Measurements from ENCODE around the gene PRPF40B. TPM values are rescaled to one million over a fixed set of nuclear protein-coding genes. Genes with fewer than 3 reads are reported as not detected.

Gene PRPF40B
- total and polyA plus RNA-seq, 2 of the 13 experiments (the other 11 are each of a cell fraction or from before 2014, with no cell fraction given): 5.0 to 7.8 TPM

DNA sequence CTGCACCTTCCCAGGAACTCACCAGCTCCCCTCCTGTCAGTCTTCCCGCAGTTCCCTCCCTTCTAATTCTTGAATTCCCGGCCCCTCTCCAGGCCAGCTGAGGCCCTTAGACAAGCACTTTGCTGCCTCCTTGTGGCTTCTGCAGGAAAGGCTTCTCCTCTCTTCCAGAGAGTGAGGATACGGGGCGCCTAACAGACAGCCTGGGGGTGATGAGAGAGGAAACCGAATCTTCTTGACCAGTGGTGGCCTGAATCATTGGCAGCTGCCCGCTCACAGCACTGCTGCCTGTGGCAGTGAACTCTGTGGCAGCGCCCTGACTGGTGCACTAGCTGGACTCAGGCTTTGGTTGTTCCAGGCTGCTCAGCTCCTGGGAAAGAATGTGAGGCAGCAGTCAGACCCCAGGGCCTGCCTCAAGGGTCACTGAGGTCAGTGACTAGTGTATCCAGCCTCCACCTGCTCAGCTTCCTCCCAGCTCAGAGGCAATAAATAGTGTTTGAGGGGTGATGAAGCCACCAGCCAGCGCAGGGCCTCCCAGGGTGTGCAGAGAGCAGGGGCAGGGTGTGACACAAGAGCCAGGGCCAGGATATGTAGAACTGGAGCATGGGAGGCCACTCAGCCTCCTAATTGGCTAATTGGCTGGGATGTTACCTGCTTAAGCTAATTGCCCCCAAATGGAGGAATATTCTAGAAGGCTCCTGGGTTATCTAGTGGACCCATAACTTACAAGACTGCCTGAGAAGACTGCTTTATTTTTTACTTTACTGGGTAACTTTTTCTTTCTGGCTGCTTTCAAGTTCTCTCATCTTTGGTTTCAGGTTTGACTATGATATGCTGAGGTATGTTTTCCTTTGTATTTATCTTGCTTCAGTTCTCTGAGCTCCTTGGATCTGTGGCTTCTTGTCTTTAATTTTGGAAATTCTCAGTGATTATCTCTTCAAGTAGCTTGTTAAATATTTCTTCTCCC is 42.5 kb upstream of the PRPF40B start (continued):
- TF ChIP-seq, protein P1, sequence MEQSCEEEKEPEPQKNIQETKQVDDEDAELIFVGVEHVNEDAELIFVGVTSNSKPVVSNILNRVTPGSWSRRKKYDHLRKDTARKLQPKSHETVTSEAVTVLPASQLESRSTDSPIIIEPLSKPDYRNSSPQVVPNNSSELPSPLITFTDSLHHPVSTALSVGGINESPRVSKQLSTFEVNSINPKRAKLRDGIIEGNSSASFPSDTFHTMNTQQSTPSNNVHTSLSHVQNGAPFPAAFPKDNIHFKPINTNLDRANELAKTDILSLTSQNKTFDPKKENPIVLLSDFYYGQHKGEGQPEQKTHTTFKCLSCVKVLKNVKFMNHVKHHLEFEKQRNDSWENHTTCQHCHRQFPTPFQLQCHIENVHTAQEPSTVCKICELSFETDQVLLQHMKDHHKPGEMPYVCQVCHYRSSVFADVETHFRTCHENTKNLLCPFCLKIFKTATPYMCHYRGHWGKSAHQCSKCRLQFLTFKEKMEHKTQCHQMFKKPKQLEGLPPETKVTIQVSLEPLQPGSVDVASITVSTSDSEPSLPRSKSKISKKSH (CRISPR knock-in tag; IDR thresholded peaks at IDR 0.05; ENCODE audit: borderline replicate concordance): 0 out of 2 replicates have a peak, but pooled peaks have one; percentile 39
- TF ChIP-seq KDM2A (CRISPR knock-in tag; IDR thresholded peaks at IDR 0.05; ENCODE audit: borderline replicate concordance, low read depth): peak; percentile 49; the same call in 1 of the 2 replicates
- peak; percentile 40; the same call in 1 of the 2 replicates for TF ChIP-seq REPIN1 (CRISPR knock-in tag; IDR thresholded peaks at IDR 0.05; ENCODE audit: borderline replicate concordance, low read depth)
- TF ChIP-seq MAZ (IDR thresholded peaks at IDR 0.05; ENCODE audit: borderline replicate concordance, low read depth, low read length): no peak
- TF ChIP-seq MAZ (CRISPR knock-in tag; IDR thresholded peaks at IDR 0.05; ENCODE audit: low read depth): no peak; the same call in 1 of the 2 replicates
- TF ChIP-seq, protein P2, sequence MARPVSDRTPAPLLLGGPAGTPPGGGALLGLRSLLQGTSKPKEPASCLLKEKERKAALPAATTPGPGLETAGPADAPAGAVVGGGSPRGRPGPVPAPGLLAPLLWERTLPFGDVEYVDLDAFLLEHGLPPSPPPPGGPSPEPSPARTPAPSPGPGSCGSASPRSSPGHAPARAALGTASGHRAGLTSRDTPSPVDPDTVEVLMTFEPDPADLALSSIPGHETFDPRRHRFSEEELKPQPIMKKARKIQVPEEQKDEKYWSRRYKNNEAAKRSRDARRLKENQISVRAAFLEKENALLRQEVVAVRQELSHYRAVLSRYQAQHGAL (CRISPR knock-in tag; IDR thresholded peaks at IDR 0.05; ENCODE audit: not compliant biosample characterization): no peak
- no peak for TF ChIP-seq POGZ (CRISPR knock-in tag; IDR thresholded peaks at IDR 0.05)
- TF ChIP-seq ZNF331 (CRISPR knock-in tag; IDR thresholded peaks at IDR 0.05): 0 out of 2 replicates have a peak, but pooled peaks have one; percentile 20
- no peak for TF ChIP-seq RBM22 (optimal IDR thresholded peaks at IDR 0.05; ENCODE audit: low read length)
- TF ChIP-seq, protein P3, sequence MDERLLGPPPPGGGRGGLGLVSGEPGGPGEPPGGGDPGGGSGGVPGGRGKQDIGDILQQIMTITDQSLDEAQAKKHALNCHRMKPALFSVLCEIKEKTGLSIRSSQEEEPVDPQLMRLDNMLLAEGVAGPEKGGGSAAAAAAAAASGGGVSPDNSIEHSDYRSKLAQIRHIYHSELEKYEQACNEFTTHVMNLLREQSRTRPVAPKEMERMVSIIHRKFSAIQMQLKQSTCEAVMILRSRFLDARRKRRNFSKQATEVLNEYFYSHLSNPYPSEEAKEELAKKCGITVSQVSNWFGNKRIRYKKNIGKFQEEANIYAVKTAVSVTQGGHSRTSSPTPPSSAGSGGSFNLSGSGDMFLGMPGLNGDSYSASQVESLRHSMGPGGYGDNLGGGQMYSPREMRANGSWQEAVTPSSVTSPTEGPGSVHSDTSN (CRISPR knock-in tag; IDR thresholded peaks at IDR 0.05): peak; percentile 64
- TF ChIP-seq PLRG1 (conservative IDR thresholded peaks at IDR 0.05): no peak
- TF ChIP-seq, protein P4, sequence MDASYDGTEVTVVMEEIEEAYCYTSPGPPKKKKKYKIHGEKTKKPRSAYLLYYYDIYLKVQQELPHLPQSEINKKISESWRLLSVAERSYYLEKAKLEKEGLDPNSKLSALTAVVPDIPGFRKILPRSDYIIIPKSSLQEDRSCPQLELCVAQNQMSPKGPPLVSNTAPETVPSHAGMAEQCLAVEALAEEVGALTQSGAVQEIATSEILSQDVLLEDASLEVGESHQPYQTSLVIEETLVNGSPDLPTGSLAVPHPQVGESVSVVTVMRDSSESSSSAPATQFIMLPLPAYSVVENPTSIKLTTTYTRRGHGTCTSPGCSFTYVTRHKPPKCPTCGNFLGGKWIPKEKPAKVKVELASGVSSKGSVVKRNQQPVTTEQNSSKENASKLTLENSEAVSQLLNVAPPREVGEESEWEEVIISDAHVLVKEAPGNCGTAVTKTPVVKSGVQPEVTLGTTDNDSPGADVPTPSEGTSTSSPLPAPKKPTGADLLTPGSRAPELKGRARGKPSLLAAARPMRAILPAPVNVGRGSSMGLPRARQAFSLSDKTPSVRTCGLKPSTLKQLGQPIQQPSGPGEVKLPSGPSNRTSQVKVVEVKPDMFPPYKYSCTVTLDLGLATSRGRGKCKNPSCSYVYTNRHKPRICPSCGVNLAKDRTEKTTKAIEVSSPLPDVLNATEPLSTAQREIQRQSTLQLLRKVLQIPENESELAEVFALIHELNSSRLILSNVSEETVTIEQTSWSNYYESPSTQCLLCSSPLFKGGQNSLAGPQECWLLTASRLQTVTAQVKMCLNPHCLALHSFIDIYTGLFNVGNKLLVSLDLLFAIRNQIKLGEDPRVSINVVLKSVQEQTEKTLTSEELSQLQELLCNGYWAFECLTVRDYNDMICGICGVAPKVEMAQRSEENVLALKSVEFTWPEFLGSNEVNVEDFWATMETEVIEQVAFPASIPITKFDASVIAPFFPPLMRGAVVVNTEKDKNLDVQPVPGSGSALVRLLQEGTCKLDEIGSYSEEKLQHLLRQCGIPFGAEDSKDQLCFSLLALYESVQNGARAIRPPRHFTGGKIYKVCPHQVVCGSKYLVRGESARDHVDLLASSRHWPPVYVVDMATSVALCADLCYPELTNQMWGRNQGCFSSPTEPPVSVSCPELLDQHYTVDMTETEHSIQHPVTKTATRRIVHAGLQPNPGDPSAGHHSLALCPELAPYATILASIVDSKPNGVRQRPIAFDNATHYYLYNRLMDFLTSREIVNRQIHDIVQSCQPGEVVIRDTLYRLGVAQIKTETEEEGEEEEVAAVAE (CRISPR knock-in tag; IDR thresholded peaks at IDR 0.05; ENCODE audit: borderline replicate concordance): peak; percentile 61; the same call in 1 of the 2 replicates
- no peak for TF ChIP-seq ZBTB20 (CRISPR knock-in tag; IDR thresholded peaks at IDR 0.05; ENCODE audit: borderline replicate concordance, low read depth)
- TF ChIP-seq SOX13 (IDR thresholded peaks at IDR 0.05): no peak
- no peak for TF ChIP-seq SOX13 (CRISPR knock-in tag; conservative IDR thresholded peaks at IDR 0.05 in 1 of 2, IDR thresholded peaks at IDR 0.05 in 1 of 2)
- TF ChIP-seq HOXA5 (CRISPR knock-in tag; IDR thresholded peaks at IDR 0.05): no peak

All from HepG2 (cell line).